Measurements from ENCODE around the gene AGPAT2. TPM values are rescaled to one million over a fixed set of nuclear protein-coding genes. Genes with fewer than 3 reads are reported as not detected.
A peak's percentile ranks its signal among the peaks of the same experiment; 100 is the strongest.

The AGPAT2 gene
- total RNA-seq, 4 donors from 2014 or later: 300 to 1,989 (median 392) TPM

DNA sequence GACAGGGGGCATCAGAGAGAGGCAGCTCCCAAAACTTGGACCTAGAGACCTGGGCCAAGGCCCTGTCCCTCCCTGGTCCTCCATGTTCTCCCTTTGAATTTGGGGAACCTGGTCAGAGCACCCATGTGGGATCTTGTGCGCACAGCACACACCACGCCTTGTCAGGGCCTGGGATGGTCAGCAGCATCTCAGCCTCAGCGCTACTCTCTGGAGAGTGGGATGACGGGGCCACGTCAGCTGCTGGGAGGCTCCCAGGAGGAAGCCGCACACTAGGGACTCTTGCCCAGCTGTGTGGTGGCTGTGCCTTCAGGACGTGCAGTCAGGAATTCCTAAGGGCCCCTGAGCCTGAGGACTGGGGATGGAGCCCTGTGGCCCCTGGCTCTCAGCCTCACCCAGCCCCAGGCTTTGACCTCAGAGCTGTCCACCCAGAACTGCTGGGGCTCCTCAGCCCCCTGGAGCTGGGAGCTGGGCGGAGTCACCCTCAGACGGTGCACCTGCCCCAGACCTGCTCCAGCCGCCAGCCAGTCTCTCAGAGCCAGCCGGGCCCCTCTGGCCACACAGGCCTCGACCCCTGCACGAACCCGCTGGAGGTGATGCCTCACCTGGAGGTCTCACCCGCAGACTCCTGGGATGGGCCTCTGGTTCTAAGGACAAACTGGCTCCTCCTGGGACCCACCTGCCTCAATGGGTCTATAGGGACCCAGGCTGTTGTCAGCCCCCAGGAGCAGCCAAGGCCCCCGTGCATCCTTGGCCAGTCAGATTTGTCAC is 62.9 kb downstream of the AGPAT2 start:
- TF ChIP-seq CTCF (IDR thresholded peaks at IDR 0.05; ENCODE audit: low read depth): no peak

DNA sequence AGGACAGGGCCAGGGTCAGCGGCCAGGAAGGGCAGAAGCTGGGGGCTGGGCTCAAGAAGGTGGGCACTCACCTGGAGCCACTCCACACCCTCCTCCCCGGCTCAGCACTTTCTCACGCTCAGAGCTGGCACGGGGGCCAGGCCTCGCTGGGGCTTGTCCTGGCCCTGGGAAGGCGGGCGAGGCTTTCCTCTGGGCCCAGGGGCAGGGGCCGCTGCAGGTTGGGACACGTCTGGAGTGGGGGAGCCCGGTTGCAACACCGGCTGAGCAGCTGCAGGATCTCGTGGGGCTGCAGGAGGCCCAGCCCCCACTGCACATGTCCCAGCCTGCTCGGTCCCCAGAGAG is 63.4 kb downstream of the AGPAT2 start:
- TF ChIP-seq CTCF (IDR thresholded peaks at IDR 0.05; ENCODE audit: low read depth): no peak

Small RNA genes lying within 50 kb of the gene (small RNA-seq; reads per million reads assigned to genes)
- gene MIR126: 1,259 reads per million, percentile 99 among the genes with 10 or more reads in this experiment

Other genes with a start within 250 kb of the AGPAT2 start
- gene INPP5E, start 247.6 kb downstream of the AGPAT2 start, total RNA-seq: 10 to 100 TPM in 1 of 4 donors, 1 to 10 TPM in 3; 4.4 to 12.8 (median 5.0) TPM
- gene SEC16A, start 204.4 kb downstream of the AGPAT2 start, total RNA-seq: 10 to 100 TPM; 39.0 to 65.4 (median 52.9) TPM
- 10 to 100 TPM; 18.0 to 94.4 (median 21.3) TPM for gene NOTCH1, start 141.4 kb downstream of the AGPAT2 start, total RNA-seq
- gene EGFL7, start 24.5 kb downstream of the AGPAT2 start, total RNA-seq: 100 to 1,000 TPM in 2 of 4 donors, 10 to 100 TPM in 2; 47.6 to 161 (median 102) TPM
- 1 to 10 TPM; 1.9 to 7.9 (median 5.6) TPM for gene DIPK1B, start 25.1 kb upstream of the AGPAT2 start, total RNA-seq
- gene LCN10, start 55.5 kb upstream of the AGPAT2 start, total RNA-seq: 1 to 10 TPM in 3 of 4 donors, under 1 TPM in 1; 0.68 to 8.6 (median 3.8) TPM
- 10 to 100 TPM in 2 of 4 donors, 1 to 10 TPM in 2; 2.4 to 18.3 (median 7.9) TPM for gene LCN6, start 61.1 kb upstream of the AGPAT2 start, total RNA-seq
- gene LCN8, start 70.8 kb upstream of the AGPAT2 start, total RNA-seq: not detected
- gene LCN15, start 77.1 kb upstream of the AGPAT2 start, total RNA-seq: not detected
- 10 to 100 TPM; 22.2 to 68.8 (median 54.4) TPM for gene TMEM141, start 103.9 kb upstream of the AGPAT2 start, total RNA-seq
- gene CCDC183, start 108.9 kb upstream of the AGPAT2 start, total RNA-seq: 1 to 10 TPM in 2 of 4 donors, under 1 TPM in 2; 0.51 to 2.4 (median 1.5) TPM
- 10 to 100 TPM; 29.4 to 78.2 (median 33.4) TPM for gene RABL6, start 120.5 kb upstream of the AGPAT2 start, total RNA-seq
- 1 to 10 TPM in 1 of 4 donors, under 1 TPM in 3; 0.33 to 3.0 (median 0.48) TPM for gene AJM1, start 155.0 kb upstream of the AGPAT2 start, total RNA-seq
- 10 to 100 TPM; 31.8 to 56.6 (median 45.7) TPM for gene PHPT1, start 162.0 kb upstream of the AGPAT2 start, total RNA-seq
- gene MAMDC4, start 164.9 kb upstream of the AGPAT2 start, total RNA-seq: 1 to 10 TPM in 2 of 4 donors, under 1 TPM in 1, not detected in 1; 0.68 to 1.5 (median 1.1) TPM
- 100 to 1,000 TPM; 187 to 332 (median 293) TPM for gene EDF1, start 178.9 kb upstream of the AGPAT2 start, total RNA-seq
- 1 to 10 TPM; 2.9 to 7.7 (median 6.1) TPM for gene TRAF2, start 199.1 kb upstream of the AGPAT2 start, total RNA-seq

Data from subcutaneous adipose tissue (tissue), 4 donors.